Lung (tissue), 12 donors: Measurements from ENCODE around the gene ARHGEF16. TPM values are rescaled to one million over a fixed set of nuclear protein-coding genes. Genes with fewer than 3 reads are reported as not detected.
A peak's percentile ranks its signal among the peaks of the same experiment; 100 is the strongest.

ENCODE experiments used
- ATAC-seq: fragments of 200-7000 bp; cut with Tn5 transposase; one replicate; pipeline ENCODE4 v1.9.1; 2020; ENCODE audit warnings: moderate number of reproducible peaks; ENCODE audit not compliant: insufficient read depth, low FRiP score
- DNase-seq, 3 donors: peaks; one replicate each; pipeline ENCODE4 v3.0.0-alpha.2; 2013 to 2017
- H3K27ac ChIP-seq, 2 donors: one replicate each; pipeline ENCODE4 v1.5.1; 2013; ENCODE audit warnings: mild to moderate bottlenecking in 2 of 2, moderate library complexity in 2 of 2, control low read depth in 1 of 2, inconsistent platforms in 1 of 2, low read depth in 1 of 2, low read length in 1 of 2
- H3K27me3 ChIP-seq, 3 donors: one replicate each; pipeline ENCODE4 v1.5.1; 2013; ENCODE audit warnings: low read length in 2 of 3; ENCODE audit not compliant: control insufficient read depth in 3 of 3, insufficient read depth in 3 of 3
- H3K36me3 ChIP-seq, 4 donors: one replicate each; pipeline ENCODE4 v1.5.1; 2013; ENCODE audit warnings: low read length in 4 of 4, mild to moderate bottlenecking in 1 of 4, moderate library complexity in 1 of 4; ENCODE audit not compliant: control insufficient read depth in 4 of 4, insufficient read depth in 4 of 4
- H3K4me1 ChIP-seq, 5 donors: one replicate each; pipeline ENCODE4 v1.5.1; 2013; ENCODE audit warnings: low read length in 5 of 5, mild to moderate bottlenecking in 2 of 5, moderate library complexity in 1 of 5; ENCODE audit not compliant: control insufficient read depth in 5 of 5, insufficient read depth in 5 of 5
- H3K4me3 ChIP-seq: one replicate; pipeline ENCODE4 v1.5.1; 2013; ENCODE audit warnings: mild to moderate bottlenecking, control low read depth, moderate library complexity
- H3K9ac ChIP-seq, 2 donors: one replicate each; pipeline ENCODE4 v1.5.1; 2013; ENCODE audit warnings: low read length in 2 of 2, control low read depth in 1 of 2; ENCODE audit not compliant: insufficient read depth in 1 of 2
- H3K9me3 ChIP-seq, 4 donors: one replicate each; pipeline ENCODE4 v1.5.1; 2013; ENCODE audit warnings: low read length in 3 of 4, mild to moderate bottlenecking in 1 of 4, moderate library complexity in 1 of 4; ENCODE audit not compliant: control insufficient read depth in 4 of 4, insufficient read depth in 3 of 4
- CTCF ChIP-seq: IDR thresholded peaks from 2 replicates; pipeline ENCODE4 v1.5.1; 2012; ENCODE audit warnings: mild to moderate bottlenecking; ENCODE audit errors: control extremely low read depth, extremely low read depth
- WGBS, 2 donors: extraction: QIAGEN DNeasy Blood & Tissue Kit; methylation state at CpG; one replicate each; pipeline ENCODE4 v1.1.7; 2013; 5-methylcytosine and 5-hydroxymethylcytosine counted together
- polyA plus RNA-seq, 2 donors: library from polyadenylated mRNA; stranded (reverse); fragments of 200-250 nt; gene quantifications; one replicate each; pipeline ENCODE4 v1.2.1, GENCODE V29; 2013
- total RNA-seq, 2 donors: library from RNA; depleted of rRNA in 1 of 2; stranded (reverse); fragments of >200 nt in 1 of 2; gene quantifications; one replicate each; pipeline ENCODE4 v1.2.1, GENCODE V29; 2014 to 2021
- donor health status: control.
- donor health status: control.
- donor health status: Bipolar disorder and iron deficiency.
- donor health status: healthy.
- donor health status: DM: yes; HTN: yes; CAD: no.

Gene ARHGEF16
- total and polyA plus RNA-seq, 4 donors = 6.5 to 14.8 (median 9.8) TPM

- Histone ChIP-seq H3K4me1 (peaks cover 0 to 14% (median 7%) of the 10 kb centered on the region in 5 donors), H3K4me3 (no peak overlapping the region), H3K27me3 (peaks cover 0 to 3% (median 0%) of the 10 kb centered on the region in 3 donors), H3K27ac (peak overlapping the region in 1 of 2 donors; percentile 30), H3K9ac (no peak overlapping the region), H3K36me3 (no peaks in the 10 kb centered on the region), H3K9me3 (no peaks in the 10 kb centered on the region)
- peak; percentile 75 for ATAC-seq
- 23 to 30% methylated on average over 18 of the region's 18 CpGs for WGBS, 2 donors
- peak; percentile 68 to 82 (median 73) for DNase-seq
- TF ChIP-seq CTCF = peak; percentile 97
These were observed 1.2 kb upstream of the ARHGEF16 start for GRCh38 chr1:3453203-3453761.

GRCh38 chr1:3454811-3455618 is 550 bp downstream of the ARHGEF16 start:
- peak; percentile 39 to 61 (median 57) for DNase-seq
- H3K27me3 ChIP-seq = peaks cover 0 to 3% (median 0%) of the 10 kb centered on the region in 3 donors
- no peak overlapping the region for H3K9ac ChIP-seq

GRCh38 chr1:3455670-3456448 is 1.4 kb downstream of the ARHGEF16 start:
- Histone ChIP-seq H3K4me1 (peaks cover 0 to 17% (median 7%) of the 10 kb centered on the region in 5 donors), H3K27me3 (peaks cover 0 to 3% (median 0%) of the 10 kb centered on the region in 3 donors), H3K4me3 (no peak overlapping the region), H3K36me3 (no peaks in the 10 kb centered on the region), H3K9ac (no peak overlapping the region), H3K27ac (no peak overlapping the region), H3K9me3 (no peaks in the 10 kb centered on the region)
- 92 to 93% methylated on average over 18 of the region's 18 CpGs for WGBS, 2 donors
- TF ChIP-seq CTCF = no peak
- no peak for DNase-seq
- no peak for ATAC-seq

More at GRCh38 chr1:3454811-3455618, 550 bp downstream of the ARHGEF16 start:
- Histone ChIP-seq H3K9me3 (no peaks in the 10 kb centered on the region), H3K4me1 (peaks cover 0 to 17% (median 7%) of the 10 kb centered on the region in 5 donors), H3K4me3 (peak overlapping the region; percentile 47), H3K36me3 (no peaks in the 10 kb centered on the region), H3K27ac (peak overlapping the region in 1 of 2 donors; percentile 29)
- no peak for TF ChIP-seq CTCF
- 12 to 16% methylated on average over 31 to 46 of the region's 46 CpGs for WGBS, 2 donors
- ATAC-seq = no peak
